HepG2 (cell line): Measurements from ENCODE around the gene PRCD. TPM values are rescaled to one million over a fixed set of nuclear protein-coding genes. Genes with fewer than 3 reads are reported as not detected.

Experiments used
- ATF5 ChIP-seq: sonication (generic); formaldehyde crosslinking; IDR thresholded peaks from 2 replicates; pipeline ENCODE4 v1.4.0; 2020; ENCODE audit warnings: mild to moderate bottlenecking, low read depth, missing genetic modification reagents
- GRHL1 ChIP-seq: sonication (generic); formaldehyde crosslinking; conservative IDR thresholded peaks from 2 replicates; pipeline ENCODE4 v1.8.0; 2022; ENCODE audit warnings: missing genetic modification reagents
- KLF11 ChIP-seq: IDR thresholded peaks from 2 replicates; pipeline ENCODE4 v1.6.1; 2016; ENCODE audit warnings: missing compliant biosample characterization
- NFE2L2 ChIP-seq: fragments of 150-350 bp; IDR thresholded peaks from 2 replicates; pipeline ENCODE4 v1.6.1; 2014; ENCODE audit warnings: low read length
- PAF1 ChIP-seq: IDR thresholded peaks from 2 replicates; pipeline ENCODE4 v1.6.1; 2016; ENCODE audit warnings: missing genetic modification reagents, missing compliant biosample characterization
- PTBP1 ChIP-seq: fragments of 200-400 bp; formaldehyde crosslinking; IDR thresholded peaks from 2 replicates; pipeline ENCODE4 v1.6.1; 2018; ENCODE audit warnings: low read length, low read depth; ENCODE audit not compliant: poor library complexity, severe bottlenecking
- SALL2 ChIP-seq: sonication (generic); formaldehyde crosslinking; IDR thresholded peaks from 2 replicates; pipeline ENCODE4 v1.8.1; 2023; ENCODE audit warnings: mild to moderate bottlenecking, missing genetic modification reagents, inconsistent platforms
- SP5 ChIP-seq: IDR thresholded peaks from 2 replicates; pipeline ENCODE4 v1.6.1; 2016; ENCODE audit warnings: low read depth, borderline replicate concordance
- SPEN ChIP-seq: sonication (generic); formaldehyde crosslinking; IDR thresholded peaks from 2 replicates; pipeline ENCODE4 v1.5.1; 2020; ENCODE audit warnings: low read depth, mild to moderate bottlenecking, missing genetic modification reagents
- ZIK1 ChIP-seq: sonication (generic); formaldehyde crosslinking; IDR thresholded peaks from 2 replicates; pipeline ENCODE4 v1.5.0; 2020; ENCODE audit warnings: mild to moderate bottlenecking, low read depth, missing genetic modification reagents, borderline replicate concordance
- ZMYM4 ChIP-seq: sonication (generic); formaldehyde crosslinking; IDR thresholded peaks from 2 replicates; pipeline ENCODE4 v1.8.1; 2023; ENCODE audit warnings: mild to moderate bottlenecking, missing genetic modification reagents
- ZNF337 ChIP-seq: sonication (generic); formaldehyde crosslinking; IDR thresholded peaks from 2 replicates; pipeline ENCODE4 v1.5.1; 2020; ENCODE audit warnings: missing genetic modification reagents, low read depth, mild to moderate bottlenecking, borderline replicate concordance
- ZSCAN21 ChIP-seq: sonication (generic); formaldehyde crosslinking; IDR thresholded peaks from 2 replicates; pipeline ENCODE4 v1.8.0; 2022; ENCODE audit warnings: mild to moderate bottlenecking, missing genetic modification reagents, moderate library complexity, borderline replicate concordance
- polyA plus RNA-seq, 8 experiments: library from polyadenylated mRNA; depleted of rRNA in 3 of 8; stranded (reverse) in 7 of 8; unstranded in 1 of 8; fragments of >200 nt; fragmentation: Illumina TruSeq in 4 of 8; extraction: Trizol in 4 of 8; gene quantifications; 2 replicates each; pipeline versions ENCODE4 v1.2.1 to v1.2.3, GENCODE V29; 2011 to 2016; ENCODE audit warnings: low read depth in 4 of 8, missing spikeins in 1 of 8, mixed read lengths in 1 of 8; ENCODE audit not compliant: insufficient read depth in 1 of 8
- total RNA-seq, 5 experiments: library from RNA; depleted of rRNA; stranded (reverse); fragments of >200 nt; fragmentation: Illumina TruSeq; extraction: Trizol; gene quantifications; 2 replicates each; pipeline ENCODE4 v1.2.3, GENCODE V29; 2016; ENCODE audit warnings: low read depth in 1 of 5
- TF ChIP-seq, protein P1 (sequence below): sonication (generic); formaldehyde crosslinking; IDR thresholded peaks from 2 replicates; pipeline ENCODE4 v1.5.1; 2020; ENCODE audit warnings: mild to moderate bottlenecking, missing genetic modification reagents, moderate library complexity
- TF ChIP-seq, protein P2 (sequence below): sonication (generic); formaldehyde crosslinking; IDR thresholded peaks from 2 replicates; pipeline ENCODE4 v1.5.0; 2020; ENCODE audit warnings: missing genetic modification reagents, mild to moderate bottlenecking, borderline replicate concordance
- TF ChIP-seq, protein P3 (sequence below): sonication (generic); formaldehyde crosslinking; IDR thresholded peaks from 2 replicates; pipeline ENCODE4 v1.8.0; 2022; ENCODE audit warnings: low read depth, missing genetic modification reagents
- TF ChIP-seq, protein P4 (sequence below): sonication (generic); formaldehyde crosslinking; IDR thresholded peaks from 2 replicates; pipeline ENCODE4 v1.4.0; 2020; ENCODE audit warnings: missing genetic modification reagents
- TF ChIP-seq, protein P5 (sequence below): sonication (generic); formaldehyde crosslinking; IDR thresholded peaks from 2 replicates; pipeline ENCODE4 v1.5.0; 2020; ENCODE audit warnings: missing genetic modification reagents

The PRCD gene
- total and polyA plus RNA-seq, 2 of the 13 experiments (the other 11 are each of a cell fraction or from before 2014, with no cell fraction given) = 0.51 TPM; not detected in 1

DNA sequence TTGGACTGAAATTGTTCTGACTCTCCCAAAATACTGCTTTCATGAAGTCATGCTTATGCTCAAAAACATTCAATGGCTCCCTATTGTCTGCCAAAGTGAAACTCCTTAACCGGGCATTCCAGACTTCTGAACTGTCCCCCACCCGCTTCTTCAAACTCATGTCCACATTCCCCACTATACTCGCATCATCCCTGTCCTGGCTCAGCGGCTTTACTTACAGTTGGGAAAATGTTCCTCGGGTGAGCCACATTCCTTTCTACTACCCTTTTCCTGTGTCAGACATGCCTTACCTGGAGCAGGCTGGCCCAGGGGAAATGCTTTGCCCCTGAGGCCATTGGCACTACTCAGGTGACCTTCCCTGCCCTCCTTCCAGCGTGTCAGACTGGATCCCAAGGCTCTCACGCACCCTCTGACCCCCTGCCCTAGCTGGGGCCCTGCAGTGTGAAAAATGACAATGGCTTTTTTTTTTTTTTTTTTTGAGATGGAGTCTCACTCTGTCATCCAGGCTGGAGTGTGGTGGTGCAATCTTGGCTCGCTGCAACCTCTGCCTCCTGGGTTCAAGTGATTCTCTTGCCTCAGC is 7.7 kb upstream of the PRCD start (continued):
- TF ChIP-seq, protein P1, sequence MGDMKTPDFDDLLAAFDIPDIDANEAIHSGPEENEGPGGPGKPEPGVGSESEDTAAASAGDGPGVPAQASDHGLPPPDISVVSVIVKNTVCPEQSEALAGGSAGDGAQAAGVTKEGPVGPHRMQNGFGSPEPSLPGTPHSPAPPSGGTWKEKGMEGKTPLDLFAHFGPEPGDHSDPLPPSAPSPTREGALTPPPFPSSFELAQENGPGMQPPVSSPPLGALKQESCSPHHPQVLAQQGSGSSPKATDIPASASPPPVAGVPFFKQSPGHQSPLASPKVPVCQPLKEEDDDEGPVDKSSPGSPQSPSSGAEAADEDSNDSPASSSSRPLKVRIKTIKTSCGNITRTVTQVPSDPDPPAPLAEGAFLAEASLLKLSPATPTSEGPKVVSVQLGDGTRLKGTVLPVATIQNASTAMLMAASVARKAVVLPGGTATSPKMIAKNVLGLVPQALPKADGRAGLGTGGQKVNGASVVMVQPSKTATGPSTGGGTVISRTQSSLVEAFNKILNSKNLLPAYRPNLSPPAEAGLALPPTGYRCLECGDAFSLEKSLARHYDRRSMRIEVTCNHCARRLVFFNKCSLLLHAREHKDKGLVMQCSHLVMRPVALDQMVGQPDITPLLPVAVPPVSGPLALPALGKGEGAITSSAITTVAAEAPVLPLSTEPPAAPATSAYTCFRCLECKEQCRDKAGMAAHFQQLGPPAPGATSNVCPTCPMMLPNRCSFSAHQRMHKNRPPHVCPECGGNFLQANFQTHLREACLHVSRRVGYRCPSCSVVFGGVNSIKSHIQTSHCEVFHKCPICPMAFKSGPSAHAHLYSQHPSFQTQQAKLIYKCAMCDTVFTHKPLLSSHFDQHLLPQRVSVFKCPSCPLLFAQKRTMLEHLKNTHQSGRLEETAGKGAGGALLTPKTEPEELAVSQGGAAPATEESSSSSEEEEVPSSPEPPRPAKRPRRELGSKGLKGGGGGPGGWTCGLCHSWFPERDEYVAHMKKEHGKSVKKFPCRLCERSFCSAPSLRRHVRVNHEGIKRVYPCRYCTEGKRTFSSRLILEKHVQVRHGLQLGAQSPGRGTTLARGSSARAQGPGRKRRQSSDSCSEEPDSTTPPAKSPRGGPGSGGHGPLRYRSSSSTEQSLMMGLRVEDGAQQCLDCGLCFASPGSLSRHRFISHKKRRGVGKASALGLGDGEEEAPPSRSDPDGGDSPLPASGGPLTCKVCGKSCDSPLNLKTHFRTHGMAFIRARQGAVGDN = no peak
- no peak for TF ChIP-seq ZNF337 (CRISPR knock-in tag)
- no peak for TF ChIP-seq ZIK1 (CRISPR knock-in tag)
- TF ChIP-seq, protein P2, sequence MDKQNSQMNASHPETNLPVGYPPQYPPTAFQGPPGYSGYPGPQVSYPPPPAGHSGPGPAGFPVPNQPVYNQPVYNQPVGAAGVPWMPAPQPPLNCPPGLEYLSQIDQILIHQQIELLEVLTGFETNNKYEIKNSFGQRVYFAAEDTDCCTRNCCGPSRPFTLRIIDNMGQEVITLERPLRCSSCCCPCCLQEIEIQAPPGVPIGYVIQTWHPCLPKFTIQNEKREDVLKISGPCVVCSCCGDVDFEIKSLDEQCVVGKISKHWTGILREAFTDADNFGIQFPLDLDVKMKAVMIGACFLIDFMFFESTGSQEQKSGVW (CRISPR knock-in tag) = no peak
- TF ChIP-seq PTBP1 = no peak
- no peak for TF ChIP-seq SPEN (CRISPR knock-in tag)
- no peak for TF ChIP-seq PAF1 (CRISPR knock-in tag)
- no peak for TF ChIP-seq ZMYM4 (CRISPR knock-in tag)
- TF ChIP-seq, protein P3, sequence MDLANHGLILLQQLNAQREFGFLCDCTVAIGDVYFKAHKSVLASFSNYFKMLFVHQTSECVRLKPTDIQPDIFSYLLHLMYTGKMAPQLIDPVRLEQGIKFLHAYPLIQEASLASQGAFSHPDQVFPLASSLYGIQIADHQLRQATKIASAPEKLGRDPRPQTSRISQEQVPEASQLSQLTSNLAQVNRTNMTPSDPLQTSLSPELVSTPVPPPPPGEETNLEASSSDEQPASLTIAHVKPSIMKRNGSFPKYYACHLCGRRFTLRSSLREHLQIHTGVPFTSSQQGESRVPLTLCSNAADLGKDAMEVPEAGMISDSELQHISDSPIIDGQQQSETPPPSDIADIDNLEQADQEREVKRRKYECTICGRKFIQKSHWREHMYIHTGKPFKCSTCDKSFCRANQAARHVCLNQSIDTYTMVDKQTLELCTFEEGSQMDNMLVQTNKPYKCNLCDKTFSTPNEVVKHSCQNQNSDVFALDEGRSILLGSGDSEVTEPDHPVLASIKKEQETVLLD (CRISPR knock-in tag) = no peak
- TF ChIP-seq ATF5 (CRISPR knock-in tag) = no peak
- TF ChIP-seq KLF11 (CRISPR knock-in tag) = no peak
- TF ChIP-seq, protein P4, sequence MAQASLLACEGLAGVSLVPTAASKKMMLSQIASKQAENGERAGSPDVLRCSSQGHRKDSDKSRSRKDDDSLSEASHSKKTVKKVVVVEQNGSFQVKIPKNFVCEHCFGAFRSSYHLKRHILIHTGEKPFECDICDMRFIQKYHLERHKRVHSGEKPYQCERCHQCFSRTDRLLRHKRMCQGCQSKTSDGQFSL (CRISPR knock-in tag) = no peak
- TF ChIP-seq, protein P5, sequence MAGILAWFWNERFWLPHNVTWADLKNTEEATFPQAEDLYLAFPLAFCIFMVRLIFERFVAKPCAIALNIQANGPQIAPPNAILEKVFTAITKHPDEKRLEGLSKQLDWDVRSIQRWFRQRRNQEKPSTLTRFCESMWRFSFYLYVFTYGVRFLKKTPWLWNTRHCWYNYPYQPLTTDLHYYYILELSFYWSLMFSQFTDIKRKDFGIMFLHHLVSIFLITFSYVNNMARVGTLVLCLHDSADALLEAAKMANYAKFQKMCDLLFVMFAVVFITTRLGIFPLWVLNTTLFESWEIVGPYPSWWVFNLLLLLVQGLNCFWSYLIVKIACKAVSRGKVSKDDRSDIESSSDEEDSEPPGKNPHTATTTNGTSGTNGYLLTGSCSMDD (CRISPR knock-in tag) = no peak
- no peak for TF ChIP-seq ZSCAN21
- TF ChIP-seq GRHL1 (CRISPR knock-in tag) = no peak
- no peak for TF ChIP-seq SP5 (CRISPR knock-in tag)
- TF ChIP-seq NFE2L2 = no peak
- no peak for TF ChIP-seq SALL2
